Measurements from ENCODE around the gene ARF5.
"Not testable (repeated sequence)": the region's sequence is repeated elsewhere in the genome, so short reads cannot be mapped to it uniquely, and the experiment has no call there.

ARF5 gene

DNA sequence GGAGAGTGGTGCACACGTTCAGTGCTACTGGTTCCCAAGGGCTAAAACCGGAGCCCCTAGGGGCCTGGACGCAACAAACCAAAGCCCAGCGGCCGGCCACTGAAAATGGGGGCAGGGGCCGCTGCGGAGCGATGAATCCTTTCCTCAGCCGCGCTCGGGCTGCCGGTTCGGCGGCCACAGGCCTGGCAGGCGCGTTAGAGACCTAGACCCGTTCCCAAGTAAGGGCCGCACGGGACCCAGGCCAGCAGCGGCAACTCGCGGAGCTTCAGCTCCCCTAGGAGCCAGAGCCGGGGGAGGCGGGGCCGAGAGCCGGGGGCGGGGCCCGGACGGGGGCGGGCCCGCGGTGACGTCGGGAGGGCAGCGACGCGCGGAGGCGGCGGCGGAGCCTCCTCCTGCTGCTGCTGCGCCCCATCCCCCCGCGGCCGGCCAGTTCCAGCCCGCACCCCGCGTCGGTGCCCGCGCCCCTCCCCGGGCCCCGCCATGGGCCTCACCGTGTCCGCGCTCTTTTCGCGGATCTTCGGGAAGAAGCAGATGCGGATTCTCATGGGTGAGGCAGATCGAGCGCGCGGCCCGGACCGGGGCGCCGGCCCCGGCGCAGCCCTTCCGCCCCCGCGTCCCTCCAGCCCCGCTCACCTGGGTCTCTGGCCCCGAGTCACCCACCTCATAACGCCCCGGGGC is at the start of gene ARF5:
TSS of gene ARF5 (plus strand) at position 393 of the 678 bp plus-strand sequence. CDS start at position 481, 88 bp downstream.
- peak; percentile 56 for DNase-seq

DNA sequence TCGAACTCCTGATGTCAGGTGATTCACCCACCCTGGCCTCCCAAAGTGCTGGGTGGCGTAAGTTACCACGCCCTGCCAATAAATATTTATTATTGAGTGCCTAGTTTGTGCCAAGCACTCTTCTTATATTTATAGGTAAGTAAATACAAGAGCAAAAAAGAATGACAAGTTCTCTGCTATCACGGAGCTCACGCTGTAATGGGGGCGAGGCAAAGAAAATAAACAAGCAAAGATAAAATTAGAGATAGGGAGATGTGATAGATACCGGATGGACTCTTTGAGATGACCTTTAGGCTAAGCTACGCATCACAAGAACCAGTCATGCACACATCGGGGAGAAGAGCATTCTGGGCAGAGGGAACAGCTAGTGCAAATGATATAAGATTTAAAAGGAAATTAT is 49.1 kb upstream of the ARF5 start:
- no peak for DNase-seq

- DNase-seq = not testable (repeated sequence)
Measured at GRCh38 chr7:127540461-127540860, 47.8 kb upstream of the ARF5 start.

GRCh38 chr7:127541548-127541947 is 46.7 kb upstream of the ARF5 start:
- no peak for DNase-seq

DNA sequence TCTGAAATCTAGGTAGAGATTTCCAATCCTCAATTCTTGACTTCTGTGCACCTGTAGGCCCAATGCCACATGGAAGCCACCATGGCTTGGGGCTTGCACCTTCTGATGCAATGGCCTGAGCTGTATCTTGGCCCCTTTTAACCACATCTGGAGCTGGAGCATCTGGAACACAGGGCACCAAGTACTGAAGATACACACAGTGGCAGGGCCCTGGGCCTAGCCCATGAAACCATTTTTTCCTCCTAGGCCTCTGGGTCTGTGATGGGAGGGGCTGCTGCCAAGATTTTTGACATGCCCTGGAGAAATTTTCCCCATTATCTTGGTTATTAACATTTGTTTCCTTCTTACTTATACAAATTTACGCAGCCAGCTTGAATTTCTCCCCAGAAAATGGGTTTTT is 41.9 kb upstream of the ARF5 start:
- DNase-seq = no peak

GRCh38 chr7:127550247-127550646 is 38.0 kb upstream of the ARF5 start:
- no peak for DNase-seq

- DNase-seq = no peak
Measured at GRCh38 chr7:127551941-127552340, 36.3 kb upstream of the ARF5 start.

DNA sequence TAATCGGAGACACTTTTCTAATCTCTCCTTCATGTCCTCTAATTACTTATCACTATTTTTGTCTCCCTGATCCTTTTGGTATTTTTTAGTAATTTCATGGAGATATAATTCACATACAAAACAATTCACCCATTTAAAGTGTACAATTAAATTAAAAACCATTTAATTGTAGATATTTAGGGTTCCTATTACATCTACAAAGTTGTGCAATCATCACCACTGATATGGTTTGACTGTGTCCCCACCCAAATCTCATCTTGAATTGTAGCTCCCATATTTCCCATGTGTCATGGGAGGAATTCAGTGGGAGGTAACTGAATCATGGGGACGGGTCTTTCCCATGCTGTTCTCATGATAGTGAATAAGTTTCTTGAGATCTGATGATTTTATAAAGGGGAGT is 31.8 kb upstream of the ARF5 start:
- no peak for DNase-seq

- no peak for DNase-seq
Measured at GRCh38 chr7:127557803-127558202, 30.4 kb upstream of the ARF5 start.

GRCh38 chr7:127566242-127566641 is 22.0 kb upstream of the ARF5 start:
- DNase-seq = no peak

DNA sequence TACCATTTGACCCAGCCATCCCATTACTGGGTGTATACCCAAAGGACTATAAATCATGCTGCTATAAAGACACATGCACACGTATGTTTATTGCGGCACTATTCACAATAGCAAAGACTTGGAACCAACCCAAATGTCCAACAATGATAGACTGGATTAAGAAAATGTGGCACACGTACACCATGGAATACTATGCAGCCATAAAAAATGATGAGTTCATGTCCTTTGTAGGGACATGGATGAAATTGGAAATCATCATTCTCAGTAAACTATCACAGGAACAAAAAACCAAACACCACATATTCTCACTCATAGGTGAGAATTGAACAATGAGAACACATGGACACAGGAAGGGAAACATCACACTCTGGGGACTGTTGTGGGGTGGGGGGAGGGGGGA is 20.2 kb upstream of the ARF5 start:
- not testable (repeated sequence) for DNase-seq

DNA sequence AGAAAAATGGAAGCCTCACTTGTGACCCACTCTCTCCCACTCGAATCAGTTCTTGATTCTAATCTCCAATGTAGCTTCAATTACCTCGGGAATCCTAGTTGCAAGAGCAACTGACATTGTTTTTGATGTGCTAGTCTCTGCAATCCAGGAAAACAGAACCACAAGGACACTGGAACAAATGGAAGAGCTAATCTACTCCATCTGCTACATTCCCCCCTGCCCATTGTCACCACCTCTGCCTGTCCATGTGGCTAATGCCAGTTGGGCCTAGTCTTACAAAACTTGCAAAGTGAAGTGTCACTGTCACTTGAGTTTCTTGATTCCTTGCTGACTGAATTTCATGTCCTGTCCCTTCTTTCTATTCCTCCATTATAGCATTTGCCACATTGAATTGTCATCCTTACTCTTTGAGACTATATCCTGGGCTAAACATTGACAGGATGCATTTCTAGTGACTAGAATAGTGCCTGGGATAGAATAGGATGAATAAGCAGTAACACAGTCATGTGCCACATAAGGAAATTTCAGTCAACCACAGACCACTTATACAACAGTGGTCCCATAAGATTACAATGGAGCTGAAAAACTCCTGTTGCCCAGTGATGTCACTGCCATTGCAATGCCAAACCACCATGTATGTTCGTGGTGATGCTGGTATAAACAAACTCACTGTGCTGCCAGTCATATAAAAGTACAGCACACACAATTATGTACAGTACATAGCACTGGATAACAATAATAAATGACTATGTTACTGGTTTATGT is 16.3 kb upstream of the ARF5 start:
- DNase-seq = no peak

GRCh38 chr7:127578036-127578684 is 10.1 kb upstream of the ARF5 start:
- no peak for DNase-seq

GRCh38 chr7:127578711-127579275 is 9.4 kb upstream of the ARF5 start:
- DNase-seq = no peak

DNA sequence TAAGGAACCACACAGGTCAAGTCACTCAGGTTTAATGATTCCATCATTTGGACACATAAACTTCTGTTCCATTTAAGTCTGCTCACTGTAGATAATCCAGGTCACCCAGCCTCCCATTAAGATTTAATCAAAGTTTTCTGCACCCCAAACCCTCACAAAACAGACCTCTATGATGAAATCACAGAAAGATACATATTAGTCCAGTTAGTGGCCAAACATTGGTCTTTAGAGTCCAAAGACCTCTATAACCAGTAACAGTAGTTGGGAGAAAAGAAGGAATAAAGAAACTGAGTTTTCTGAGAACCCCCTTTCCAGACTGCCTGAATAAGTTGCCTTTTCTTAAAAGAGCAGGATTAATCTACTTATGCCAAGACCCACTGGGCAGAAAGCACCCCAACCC is 7.6 kb upstream of the ARF5 start:
- no peak for DNase-seq

- no peak for DNase-seq
Measured at GRCh38 chr7:127581716-127582115, 6.5 kb upstream of the ARF5 start.

DNA sequence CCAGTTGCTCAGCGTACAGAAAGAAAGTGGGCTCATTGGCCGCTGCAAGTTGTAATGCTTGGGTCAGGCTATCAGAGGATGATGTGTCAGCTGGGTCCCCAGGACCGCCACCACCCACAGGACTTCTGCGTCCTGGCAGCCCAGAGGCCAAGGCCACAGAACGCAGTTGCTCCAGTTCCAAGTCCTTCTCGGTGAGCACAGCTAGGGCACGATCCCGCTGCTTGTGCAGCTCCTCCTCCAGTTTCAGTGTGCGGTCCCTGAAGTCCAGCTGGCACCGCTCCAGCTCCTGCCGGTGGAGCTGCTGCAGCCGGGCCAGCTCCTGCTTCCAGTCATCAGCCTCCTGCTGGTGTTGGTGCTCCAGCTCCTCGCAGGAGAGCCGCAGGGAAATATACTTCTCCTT is 5.8 kb upstream of the ARF5 start:
- DNase-seq = no peak

- no peak for DNase-seq
Measured at GRCh38 chr7:127584648-127585043, 3.6 kb upstream of the ARF5 start.

- DNase-seq = peak; percentile 79
Measured at GRCh38 chr7:127585044-127585953, 2.9 kb upstream of the ARF5 start, which contains the start of gene GCC1. GCC1 (minus strand) TSS chr7:127585596; CDS start chr7:127585182, 414 bp downstream.

- no peak for DNase-seq
Measured at GRCh38 chr7:127586346-127586745, 1.9 kb upstream of the ARF5 start.

GRCh38 chr7:127587663-127588018 is 570 bp upstream of the ARF5 start:
- DNase-seq = no peak

GRCh38 chr7:127588697-127589482 is 679 bp downstream of the ARF5 start:
- peak; percentile 15 for DNase-seq
